ENCODE data around the gene FBXL20. TPM values are rescaled to one million over a fixed set of nuclear protein-coding genes. Genes with fewer than 3 reads are reported as not detected.
A peak's percentile ranks its signal among the peaks of the same experiment; 100 is the strongest.

Gene FBXL20
- total and polyA plus RNA-seq, 2 of the 8 experiments (the other 6 are each of a cell fraction or from before 2014, with no cell fraction given), result 5.5 to 11.0 TPM

DNA sequence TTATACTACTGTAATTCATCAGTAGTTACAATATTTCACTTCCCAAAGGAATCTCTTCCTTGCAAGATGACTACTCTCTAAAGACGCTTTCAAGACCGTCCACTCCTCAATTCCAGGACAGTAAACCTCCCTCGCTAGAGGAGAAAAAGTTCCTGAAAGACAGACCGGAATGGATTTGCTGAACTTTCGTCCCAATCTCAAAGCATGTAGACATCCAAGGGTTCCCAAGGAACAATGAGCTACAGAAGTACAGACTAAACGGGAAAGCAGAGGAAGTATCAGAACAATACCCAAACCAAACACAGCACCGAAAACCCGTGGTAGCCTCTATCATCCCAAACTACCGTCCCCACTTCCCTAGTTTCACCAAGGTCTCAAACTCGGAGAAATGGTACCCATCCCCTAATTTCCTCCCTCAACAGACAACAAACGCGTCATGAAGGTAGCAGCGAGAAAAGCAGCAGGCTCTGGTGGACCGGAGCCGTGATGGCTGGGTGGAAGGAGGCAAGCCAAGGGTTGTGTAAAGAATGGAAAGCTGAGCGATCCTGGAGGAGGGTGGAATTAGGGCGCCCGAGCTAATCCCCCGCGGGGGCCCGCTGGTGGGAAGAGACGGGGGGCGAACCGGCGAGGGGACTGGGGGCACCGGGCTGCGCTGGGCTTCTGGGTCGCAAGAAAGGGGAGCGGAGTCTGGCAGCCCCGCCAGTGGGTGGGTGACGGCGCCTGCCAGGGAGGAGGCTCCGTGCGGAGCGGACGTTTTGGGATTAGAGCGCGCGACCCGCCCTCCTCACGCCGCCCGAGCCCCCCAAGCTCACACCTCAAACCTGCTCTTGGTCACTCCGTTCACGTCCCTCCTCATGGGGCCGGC is 647 bp downstream of the FBXL20 start:
- Histone ChIP-seq H4K20me1 (replicated peaks in 1 of 2; ENCODE audit: control insufficient read depth in 1 of 2, insufficient read depth in 2 of 2, low read length in 2 of 2) (peaks cover 2 to 4% of the 10 kb centered on the region in 2 experiments), H3K23me2 (ENCODE audit: low read depth, low read length) (peaks cover 8% of the 10 kb centered on the region; the same call in 1 of the 2 replicates), H3K4ac (replicated peaks; ENCODE audit: insufficient read length, low read depth, low read length) (no peak overlapping the region), H3K18ac (ENCODE audit: extremely low read depth, low read length) (no peak overlapping the region), H2AK5ac (ENCODE audit: low read depth, low read length) (no peak overlapping the region), H3K27me3 (replicated peaks in 1 of 4; ENCODE audit: control insufficient read depth in 3 of 4, extremely low read depth in 1 of 4, insufficient read depth in 3 of 4, low read length in 3 of 4) (no peaks in the 10 kb centered on the region), H2BK20ac (ENCODE audit: low read length) (no peak overlapping the region), H3K4me3 (ENCODE audit: extremely low read depth in 1 of 4, insufficient read depth in 2 of 4, low read depth in 3 of 4, low read length in 4 of 4) (peak overlapping the region; percentile 81 to 91 (median 86)), H3K4me2 (ENCODE audit: insufficient read depth in 1 of 2, low read depth in 2 of 2, low read length in 2 of 2) (peak overlapping the region; percentile 90 to 96), H3K56ac (replicated peaks; ENCODE audit: insufficient read length, low read depth, low read length) (no peak overlapping the region), H3K27ac (ENCODE audit: low read depth, low read length) (peak overlapping the region; percentile 62; the same call in 1 of the 2 replicates), H3K79me1 (ENCODE audit: low read depth, low read length) (peaks cover 3% of the 10 kb centered on the region; the same call in 1 of the 2 replicates), H3K14ac (ENCODE audit: insufficient read length) (no peak overlapping the region), H2AFZ (ENCODE audit: low read length) (peak overlapping the region; percentile 60), H4K91ac (replicated peaks; ENCODE audit: insufficient read length, low read length) (no peak overlapping the region), H2BK15ac (ENCODE audit: low read length) (no peak overlapping the region), H3K79me2 (ENCODE audit: control insufficient read depth in 1 of 2, insufficient read depth in 2 of 2, low read length in 2 of 2) (peaks cover 0 to 35% of the 10 kb centered on the region in 2 experiments; a peak in 3 of 4 replicates), H3K23ac (ENCODE audit: insufficient read length) (no peak overlapping the region), H4K5ac (ENCODE audit: insufficient read length, low read depth, low read length) (no peak overlapping the region), H2BK5ac (ENCODE audit: low read depth, low read length) (0 out of 2 replicates have a peak overlapping the region, but pooled peaks have one; percentile 78), H2BK12ac (ENCODE audit: low read depth, low read length) (no peak overlapping the region), H4K8ac (ENCODE audit: extremely low read depth, insufficient read depth, low read length) (peak overlapping the region; percentile 83; the same call in 1 of the 2 replicates), H3K4me1 (replicated peaks in 1 of 4; ENCODE audit: control insufficient read depth in 3 of 4, insufficient read depth in 4 of 4, low read length in 3 of 4) (no peaks in the 10 kb centered on the region), H3K9me3 (ENCODE audit: insufficient read depth in 2 of 2, low read depth in 1 of 2, low read length in 1 of 2) (no peaks in the 10 kb centered on the region), H3K36me3 (ENCODE audit: control insufficient read depth in 2 of 4, insufficient read depth in 4 of 4, low read length in 3 of 4) (no peaks in the 10 kb centered on the region), H2BK120ac (replicated peaks; ENCODE audit: low read depth, low read length) (no peak overlapping the region), H3K9ac (replicated peaks in 1 of 4; ENCODE audit: extremely low read depth in 1 of 4, low read depth in 3 of 4, low read length in 3 of 4) (peak overlapping the region; percentile 76 to 89 (median 86))
- CTCF ChIA-PET (ENCODE audit: partially characterized antibody), result interaction anchor here (0.7 to 1.3 kb wide), 3 partner anchors 9 to 368 kb away, joined by 3 to 5 read pairs (median 3); no protein-coding TSS in a partner anchor
- 5% methylated on average over 24 of the region's 46 CpGs; no CpG with 5 or more reads in 1 of the 2 experiments for WGBS, 2 experiments (ENCODE audit: extremely low coverage in 1 of 2, insufficient coverage in 1 of 2, insufficient read length in 1 of 2, insufficient replicate concordance in 2 of 2, low coverage in 1 of 2, low lambda C conversion rate in 2 of 2, missing lambda C conversion rate in 1 of 2)
- POLR2A ChIA-PET (ENCODE audit: partially characterized antibody), result interaction anchor here (0.6 to 3.6 kb wide), 11 partner anchors 9 to 389 kb away, joined by 3 to 20 read pairs (median 3); partner anchors contain the start of genes CDK12, MED1 and RPL19
- FAIRE-seq, result no peak
- no peak for DNase-seq (ENCODE audit: low read depth in 1 of 2, low spot score in 2 of 2)
- TF ChIP-seq E2F6 (IDR thresholded peaks at IDR 0.05) (no peak), KDM4A (IDR thresholded peaks at IDR 0.05; ENCODE audit: low read depth, low read length, severe bottlenecking) (peak; percentile 19), TAF1 (IDR thresholded peaks at IDR 0.05; ENCODE audit: low read depth, low read length) (no peak), RAD21 (IDR thresholded peaks at IDR 0.05 in 1 of 2, conservative IDR thresholded peaks at IDR 0.05 in 1 of 2; ENCODE audit: low read depth in 2 of 2, low read length in 2 of 2) (no peak), EZH2 (IDR thresholded peaks at IDR 0.05; ENCODE audit: low read depth, low read length, severe bottlenecking) (peak; percentile 3), TAF7 (optimal IDR thresholded peaks at IDR 0.05; ENCODE audit: borderline replicate concordance, low read depth, low read length) (no peak), RBBP5 (IDR thresholded peaks at IDR 0.05; ENCODE audit: borderline replicate concordance, low read depth, low read length) (no peak), YY1 (IDR thresholded peaks at IDR 0.05; ENCODE audit: low read depth, low read length) (0 out of 2 replicates have a peak, but pooled peaks have one; percentile 35), TCF12 (IDR thresholded peaks at IDR 0.05; ENCODE audit: low read depth, low read length) (no peak), BRCA1 (IDR thresholded peaks at IDR 0.05; ENCODE audit: low read depth, low read length) (no peak)

Measured in H1 (cell line).